Thyroid gland (tissue), 4 donors: ENCODE data around the gene C21orf91. TPM values are rescaled to one million over a fixed set of nuclear protein-coding genes. Genes with fewer than 3 reads are reported as not detected.
A peak's percentile ranks its signal among the peaks of the same experiment; 100 is the strongest.

Experiments used
- DNase-seq, 2 donors: peaks; one replicate each; pipeline ENCODE4 v3.0.0-alpha.2; 2019
- H3K27ac ChIP-seq, 3 donors: fragments of 200-600 bp; sonication (generic); 1 replicate in 2 of 3; 2 replicates in 1 of 3; pipeline ENCODE4 v1.5.1; 2016 to 2019; ENCODE audit warnings: mild to moderate bottlenecking in 1 of 3, moderate library complexity in 1 of 3
- H3K27me3 ChIP-seq: fragments of 200-600 bp; sonication (generic); one replicate; pipeline ENCODE4 v1.5.1; 2019
- H3K36me3 ChIP-seq, 2 donors: fragments of 200-600 bp; sonication (generic); one replicate each; pipeline ENCODE4 v1.5.1; 2016 to 2019
- H3K4me1 ChIP-seq, 2 donors: fragments of 200-600 bp; sonication (generic); one replicate each; pipeline ENCODE4 v1.5.1; 2017 to 2019
- H3K4me3 ChIP-seq, 3 donors: fragments of 200-600 bp; sonication (generic); replicated peaks in 1 of 3; 1 replicate in 2 of 3; 2 replicates in 1 of 3; pipeline ENCODE4 v1.5.1; 2016; ENCODE audit warnings: mild to moderate bottlenecking in 1 of 3
- H3K9me3 ChIP-seq: fragments of 200-600 bp; sonication (generic); one replicate; pipeline ENCODE4 v1.5.1; 2017
- POLR2A ChIP-seq, 2 donors: fragments of 450-650 bp; IDR thresholded peaks; one replicate each; pipeline ENCODE4 v1.6.1; 2017; ENCODE audit warnings: antibody characterized with exemption in 2 of 2, mild to moderate bottlenecking in 2 of 2, moderate library complexity in 1 of 2
- WGBS, 2 donors: methylation state at CpG; one replicate each; pipeline ENCODE4 v1.1.5; 2017; 5-methylcytosine and 5-hydroxymethylcytosine counted together
- intact Hi-C: fragments of 100-400 bp; cut with DNase I; formaldehyde crosslinking; loops from one replicate; pipeline ENCODE4 v1.15.1; 2023
- total RNA-seq, 4 donors: library from RNA; depleted of rRNA; stranded (reverse); fragments of >200 nt; gene quantifications; one replicate each; pipeline ENCODE4 v1.2.3, GENCODE V29; 2016
- TF ChIP-seq, protein P1 (sequence below), 6 experiments: fragments of 200-600 bp in 3 of 6; fragments of 450-650 bp in 3 of 6; sonication (generic) in 3 of 6; IDR thresholded peaks; one replicate each; pipeline ENCODE4 v1.5.1; 2016 to 2019; ENCODE audit warnings: antibody characterized with exemption in 6 of 6, mild to moderate bottlenecking in 2 of 6, inconsistent platforms in 1 of 6, moderate library complexity in 1 of 6

Gene C21orf91
- total RNA-seq, 4 donors from 2014 or later, result 8.6 to 19.6 (median 11.9) TPM

DNA sequence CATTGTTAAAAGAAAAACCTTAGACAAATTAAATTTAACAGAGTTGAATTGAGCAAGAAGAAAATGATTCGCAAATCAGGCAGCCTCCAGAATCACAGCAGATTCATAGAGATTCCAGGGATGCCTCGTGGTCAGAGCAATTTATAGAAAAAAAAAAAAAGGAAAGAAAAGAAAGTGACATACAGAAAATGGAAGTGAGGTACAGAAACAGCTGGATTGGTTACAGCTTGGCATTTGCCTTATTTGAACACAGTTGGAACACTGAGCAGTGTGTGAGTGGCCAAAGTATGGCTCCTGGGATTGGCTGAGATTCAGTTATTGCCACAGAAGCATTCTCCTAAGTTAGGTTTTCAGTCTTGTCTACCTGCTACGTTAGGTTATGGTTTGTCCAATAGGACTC lies 9.1 kb upstream of the C21orf91 start:
- no peak for DNase-seq
- Histone ChIP-seq H3K27ac (no peak overlapping the region), H3K4me3 (no peak overlapping the region), H3K27me3 (no peaks in the 10 kb centered on the region), H3K9me3 (no peaks in the 10 kb centered on the region), H3K4me1 (no peaks in the 10 kb centered on the region), H3K36me3 (no peaks in the 10 kb centered on the region)
- intact Hi-C loops, result loop anchor here (10.0 kb wide), 1 partner anchor 63 kb away; no protein-coding TSS in a partner anchor
- TF ChIP-seq POLR2A (IDR thresholded peaks at IDR 0.05), result no peak
- TF ChIP-seq, protein P1, sequence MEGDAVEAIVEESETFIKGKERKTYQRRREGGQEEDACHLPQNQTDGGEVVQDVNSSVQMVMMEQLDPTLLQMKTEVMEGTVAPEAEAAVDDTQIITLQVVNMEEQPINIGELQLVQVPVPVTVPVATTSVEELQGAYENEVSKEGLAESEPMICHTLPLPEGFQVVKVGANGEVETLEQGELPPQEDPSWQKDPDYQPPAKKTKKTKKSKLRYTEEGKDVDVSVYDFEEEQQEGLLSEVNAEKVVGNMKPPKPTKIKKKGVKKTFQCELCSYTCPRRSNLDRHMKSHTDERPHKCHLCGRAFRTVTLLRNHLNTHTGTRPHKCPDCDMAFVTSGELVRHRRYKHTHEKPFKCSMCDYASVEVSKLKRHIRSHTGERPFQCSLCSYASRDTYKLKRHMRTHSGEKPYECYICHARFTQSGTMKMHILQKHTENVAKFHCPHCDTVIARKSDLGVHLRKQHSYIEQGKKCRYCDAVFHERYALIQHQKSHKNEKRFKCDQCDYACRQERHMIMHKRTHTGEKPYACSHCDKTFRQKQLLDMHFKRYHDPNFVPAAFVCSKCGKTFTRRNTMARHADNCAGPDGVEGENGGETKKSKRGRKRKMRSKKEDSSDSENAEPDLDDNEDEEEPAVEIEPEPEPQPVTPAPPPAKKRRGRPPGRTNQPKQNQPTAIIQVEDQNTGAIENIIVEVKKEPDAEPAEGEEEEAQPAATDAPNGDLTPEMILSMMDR (IDR thresholded peaks at IDR 0.05), result no peak
- WGBS, 2 donors, result 69 to 70% methylated on average over 3 of the region's 3 CpGs

DNA sequence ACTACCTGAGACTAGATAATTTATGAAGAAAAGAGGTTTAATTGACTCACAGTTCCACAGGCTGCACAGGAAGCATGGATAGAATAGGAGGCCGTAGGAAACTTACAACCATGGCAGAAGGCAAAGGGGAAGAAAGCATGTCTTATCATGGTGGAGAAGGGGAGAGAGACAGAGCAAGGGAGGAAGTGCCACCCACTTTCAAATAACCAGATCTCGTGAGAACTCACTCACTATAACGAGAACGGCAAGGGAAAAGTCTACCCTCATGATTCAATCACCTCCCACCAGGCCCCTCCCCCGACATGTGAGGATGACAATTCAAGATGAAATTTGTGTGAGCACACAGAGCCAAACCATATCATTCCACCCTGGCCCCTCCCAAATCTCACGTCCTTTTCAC lies 4.7 kb upstream of the C21orf91 start:
- 78 to 79% methylated on average over 6 of the region's 6 CpGs for WGBS, 2 donors
- no peaks in the 10 kb centered on the region for H3K27me3 ChIP-seq
- no peak overlapping the region for H3K27ac ChIP-seq
- H3K9me3 ChIP-seq, result no peaks in the 10 kb centered on the region
- intact Hi-C loops, result loop anchor here (10.0 kb wide), 1 partner anchor 59 kb away; no protein-coding TSS in a partner anchor
- no peak overlapping the region for H3K4me3 ChIP-seq
- DNase-seq, result no peak
- TF ChIP-seq, protein P1 (IDR thresholded peaks at IDR 0.05), result no peak
- no peak for TF ChIP-seq POLR2A (IDR thresholded peaks at IDR 0.05)
- no peaks in the 10 kb centered on the region for H3K4me1 ChIP-seq
- no peaks in the 10 kb centered on the region for H3K36me3 ChIP-seq

DNA sequence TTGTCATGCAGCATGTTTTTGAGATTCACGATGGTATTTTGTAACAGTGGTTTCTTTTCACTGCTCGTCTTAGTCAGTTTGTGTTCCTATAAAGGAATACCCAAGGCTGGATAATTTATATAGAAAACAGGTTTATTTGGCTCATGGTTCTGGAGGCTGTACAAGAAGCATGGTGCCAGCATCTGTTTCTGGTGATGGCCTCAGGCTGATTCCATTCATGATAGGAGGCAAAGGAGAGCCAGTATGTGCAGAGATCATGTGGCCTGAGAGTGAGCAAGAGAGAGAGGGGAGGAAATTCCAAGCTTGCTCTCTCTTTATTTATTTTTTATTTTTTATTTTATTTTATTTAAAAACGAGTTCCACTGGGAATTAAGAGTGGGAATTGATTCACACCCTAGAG lies 2.0 kb upstream of the C21orf91 start:
- Histone ChIP-seq H3K4me3 (no peak overlapping the region), H3K36me3 (no peaks in the 10 kb centered on the region), H3K9me3 (no peaks in the 10 kb centered on the region), H3K4me1 (no peaks in the 10 kb centered on the region), H3K27ac (no peak overlapping the region), H3K27me3 (no peaks in the 10 kb centered on the region)
- TF ChIP-seq POLR2A (IDR thresholded peaks at IDR 0.05), result no peak
- TF ChIP-seq, protein P1 (IDR thresholded peaks at IDR 0.05), result no peak
- intact Hi-C loops, result loop anchor here (10.0 kb wide), 1 partner anchor 56 kb away; no protein-coding TSS in a partner anchor
- WGBS, 2 donors, result 92 to 94% methylated on average over 3 of the region's 3 CpGs
- DNase-seq, result no peak

DNA sequence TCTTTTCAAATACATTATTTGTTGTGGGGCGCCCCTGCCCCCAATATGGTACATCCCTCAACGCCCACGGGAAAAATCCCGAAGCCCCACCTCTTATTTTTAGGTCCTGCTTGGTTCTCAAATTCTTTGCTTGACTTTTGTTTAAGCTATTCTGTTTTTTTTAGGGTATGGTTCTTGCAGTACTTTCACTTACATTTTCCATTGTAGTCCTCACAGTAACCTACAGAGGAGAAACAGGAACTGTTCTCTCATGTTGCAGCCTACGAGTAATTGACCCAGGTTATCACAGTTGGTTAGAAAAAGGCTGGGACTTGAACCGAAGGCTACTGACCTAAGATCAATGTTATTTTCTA lies 697 bp upstream of the C21orf91 start:
- no peak for DNase-seq
- H3K36me3 ChIP-seq, result no peaks in the 10 kb centered on the region
- peak overlapping the region; percentile 91 to 96 (median 94) for H3K27ac ChIP-seq
- no peaks in the 10 kb centered on the region for H3K4me1 ChIP-seq
- WGBS, 2 donors, result 1 to 2% methylated on average over 6 of the region's 6 CpGs
- peak overlapping the region in 2 of 3 donors; percentile 91 to 99 for H3K4me3 ChIP-seq
- H3K27me3 ChIP-seq, result no peaks in the 10 kb centered on the region
- no peak for TF ChIP-seq POLR2A (IDR thresholded peaks at IDR 0.05)
- TF ChIP-seq, protein P1 (IDR thresholded peaks at IDR 0.05), result no peak
- no peaks in the 10 kb centered on the region for H3K9me3 ChIP-seq
- intact Hi-C loops, result loop anchor here (10.0 kb wide), 1 partner anchor 55 kb away; no protein-coding TSS in a partner anchor

DNA sequence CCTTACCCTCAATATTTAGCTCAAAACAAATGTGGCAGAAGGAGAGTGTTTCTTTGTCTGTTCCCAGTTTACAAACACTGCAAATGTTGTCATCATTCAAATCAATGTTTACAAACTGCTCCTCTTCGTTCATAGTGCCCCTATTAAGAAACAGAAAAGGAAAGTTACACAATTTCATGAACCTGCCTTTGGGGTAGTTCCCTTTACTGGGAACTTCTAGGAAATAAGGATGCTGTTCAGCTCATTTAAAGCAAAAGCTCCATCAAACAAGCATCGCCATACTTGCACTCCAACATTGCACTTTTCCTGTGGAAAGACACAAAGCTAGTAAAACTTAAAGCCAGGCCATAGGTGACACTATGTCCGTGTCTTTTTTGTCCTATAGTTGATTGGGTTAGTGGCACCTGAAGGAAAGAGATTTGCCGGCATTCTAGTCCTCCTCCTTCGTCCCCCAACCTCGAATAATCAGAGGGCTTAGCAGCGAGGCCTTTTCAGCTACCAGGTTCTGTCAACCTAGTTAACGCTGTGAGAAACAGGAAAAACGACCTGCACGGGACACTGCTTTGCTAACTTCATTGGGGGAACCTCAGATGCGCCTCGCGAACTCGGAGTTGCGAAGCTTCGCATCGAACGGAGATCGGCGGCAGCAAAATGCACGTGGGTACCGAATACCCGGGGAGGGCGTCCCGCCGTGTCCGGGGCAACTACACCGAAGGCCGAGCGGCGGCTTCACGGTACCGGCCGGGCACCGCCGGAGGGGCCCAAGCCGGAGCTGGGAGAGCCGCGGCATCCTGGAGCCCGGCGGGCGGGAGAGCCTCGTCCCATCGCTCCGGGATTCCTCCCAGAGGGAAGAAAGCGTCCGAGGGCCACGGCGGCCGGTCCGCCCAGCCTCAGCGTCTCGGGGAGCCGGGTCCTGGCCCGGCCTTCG lies 706 bp downstream of the C21orf91 start:
- intact Hi-C loops, result no loop called here
- DNase-seq, result peak; percentile 50 to 51
- Histone ChIP-seq H3K4me3 (peak overlapping the region; percentile 78 to 99 (median 91)), H3K4me1 (no peaks in the 10 kb centered on the region), H3K27me3 (no peaks in the 10 kb centered on the region), H3K36me3 (peaks cover 0 to 3% of the 10 kb centered on the region in 2 donors), H3K27ac (peak overlapping the region; percentile 91 to 96 (median 94)), H3K9me3 (no peaks in the 10 kb centered on the region)
- TF ChIP-seq, protein P1 (IDR thresholded peaks at IDR 0.05), result no peak
- TF ChIP-seq POLR2A (IDR thresholded peaks at IDR 0.05), result peak in 1 of 2 donors; percentile 0
- WGBS, 2 donors, result 3 to 6% methylated on average over 17 to 23 of the region's 56 CpGs
